ENCODE results near the gene TRIO. TPM values are rescaled to one million over a fixed set of nuclear protein-coding genes. Genes with fewer than 3 reads are reported as not detected.
A peak's percentile ranks its signal among the peaks of the same experiment; 100 is the strongest.

The TRIO gene
- total and polyA plus RNA-seq, 2 experiments from 2014 or later = 18.5 to 78.2 TPM

DNA sequence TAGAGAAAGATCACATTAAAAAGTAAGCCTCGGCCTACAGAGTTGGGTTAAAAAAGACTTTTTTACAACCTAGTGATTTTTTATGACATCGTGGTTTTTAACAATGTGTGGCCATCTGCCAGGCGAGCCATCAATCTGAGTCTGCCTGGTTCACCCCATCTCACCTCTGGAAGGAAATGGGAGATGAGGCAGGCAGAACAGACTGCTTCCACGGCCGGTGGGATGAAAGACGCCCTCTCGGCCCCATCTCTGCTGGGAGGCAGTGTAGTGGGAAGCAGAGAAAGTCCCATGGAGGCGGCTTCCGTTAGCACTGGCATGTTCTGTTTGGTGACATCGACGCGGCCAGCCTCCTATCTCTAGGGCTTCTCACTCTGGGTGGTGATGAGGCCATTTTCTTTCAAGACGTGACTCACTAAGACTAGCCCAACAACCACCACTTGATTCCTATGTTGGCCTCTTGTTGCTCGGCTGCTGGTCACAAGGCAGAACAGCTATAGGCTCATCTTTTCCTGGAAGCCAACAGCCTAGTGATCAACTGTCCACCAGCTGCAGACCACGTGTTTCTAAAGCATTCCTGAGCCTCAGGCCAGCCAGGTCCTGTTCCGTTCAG lies 306.0 kb downstream of the TRIO start:
- Histone ChIP-seq H3K4me1 (ENCODE audit: insufficient read depth) (peaks cover 55% of the 10 kb centered on the region), H3K9me3 (ENCODE audit: low read depth) (no peaks in the 10 kb centered on the region)
- WGBS (ENCODE audit: low lambda C conversion rate, missing lambda C conversion rate) = 65% methylated on average over 16 of the region's 16 CpGs

DNA sequence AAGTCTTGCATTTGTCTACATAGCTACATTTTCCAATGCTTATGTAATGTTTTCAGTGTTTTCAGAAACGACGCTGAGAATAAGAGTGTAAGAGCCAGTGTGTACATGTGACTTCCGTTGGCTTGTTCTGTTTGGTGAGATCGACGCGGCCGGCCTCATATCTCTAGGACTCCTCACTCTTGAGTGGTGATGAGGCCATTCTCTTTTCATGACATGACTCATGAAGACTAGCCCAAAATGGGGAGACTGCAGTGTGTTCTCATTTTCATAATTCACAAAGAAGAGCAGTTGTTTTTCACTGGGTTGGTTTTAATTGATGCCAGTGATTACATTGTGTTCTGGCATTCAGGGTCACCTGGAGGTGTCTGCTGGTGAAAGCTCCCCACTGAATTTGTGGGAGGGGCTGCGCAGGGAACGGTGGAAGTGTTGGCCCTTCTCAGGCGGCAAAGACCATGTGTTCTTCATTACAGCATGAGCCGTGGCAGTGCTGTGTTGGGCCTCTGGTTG lies 306.9 kb downstream of the TRIO start:
- 54% methylated on average over 11 of the region's 11 CpGs for WGBS (ENCODE audit: low lambda C conversion rate, missing lambda C conversion rate)
- H4K20me1 ChIP-seq (ENCODE audit: insufficient read depth, poor library complexity, severe bottlenecking) = no peaks in the 10 kb centered on the region
- DNase-seq (ENCODE audit: low spot score) = peak; percentile 38
- no peaks in the 10 kb centered on the region for H3K36me3 ChIP-seq (replicated peaks; ENCODE audit: insufficient read depth, low read depth)
- peaks cover 30% of the 10 kb centered on the region for H3K79me2 ChIP-seq
- H3K9me2 ChIP-seq (replicated peaks; ENCODE audit: insufficient read depth) = no peaks in the 10 kb centered on the region
- H3K27me3 ChIP-seq = no peaks in the 10 kb centered on the region
- H3K4me1 ChIP-seq (ENCODE audit: insufficient read depth) = peaks cover 55% of the 10 kb centered on the region
- TF ChIP-seq, protein P1, sequence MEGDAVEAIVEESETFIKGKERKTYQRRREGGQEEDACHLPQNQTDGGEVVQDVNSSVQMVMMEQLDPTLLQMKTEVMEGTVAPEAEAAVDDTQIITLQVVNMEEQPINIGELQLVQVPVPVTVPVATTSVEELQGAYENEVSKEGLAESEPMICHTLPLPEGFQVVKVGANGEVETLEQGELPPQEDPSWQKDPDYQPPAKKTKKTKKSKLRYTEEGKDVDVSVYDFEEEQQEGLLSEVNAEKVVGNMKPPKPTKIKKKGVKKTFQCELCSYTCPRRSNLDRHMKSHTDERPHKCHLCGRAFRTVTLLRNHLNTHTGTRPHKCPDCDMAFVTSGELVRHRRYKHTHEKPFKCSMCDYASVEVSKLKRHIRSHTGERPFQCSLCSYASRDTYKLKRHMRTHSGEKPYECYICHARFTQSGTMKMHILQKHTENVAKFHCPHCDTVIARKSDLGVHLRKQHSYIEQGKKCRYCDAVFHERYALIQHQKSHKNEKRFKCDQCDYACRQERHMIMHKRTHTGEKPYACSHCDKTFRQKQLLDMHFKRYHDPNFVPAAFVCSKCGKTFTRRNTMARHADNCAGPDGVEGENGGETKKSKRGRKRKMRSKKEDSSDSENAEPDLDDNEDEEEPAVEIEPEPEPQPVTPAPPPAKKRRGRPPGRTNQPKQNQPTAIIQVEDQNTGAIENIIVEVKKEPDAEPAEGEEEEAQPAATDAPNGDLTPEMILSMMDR (IDR thresholded peaks at IDR 0.05; ENCODE audit: poor library complexity) = no peak
- TF ChIP-seq EZH2phosphoT487 (IDR thresholded peaks at IDR 0.05; ENCODE audit: low read depth, severe bottlenecking, unreplicated experiment) (no peak), EZH2 (IDR thresholded peaks at IDR 0.05; ENCODE audit: borderline replicate concordance) (no peak)
- H3K9me3 ChIP-seq (ENCODE audit: low read depth) = no peaks in the 10 kb centered on the region
- H3K4me3 ChIP-seq = no peak overlapping the region
- H3K27ac ChIP-seq = peak overlapping the region; percentile 61
- no peak overlapping the region for H2AFZ ChIP-seq
- peak overlapping the region; percentile 29 for H3K4me2 ChIP-seq

More for the DNA sequence above, 306.0 kb downstream of the TRIO start:
- H3K36me3 ChIP-seq (replicated peaks; ENCODE audit: insufficient read depth, low read depth) = no peaks in the 10 kb centered on the region
- peak overlapping the region; percentile 61 for H3K27ac ChIP-seq
- no peak overlapping the region for H2AFZ ChIP-seq
- H3K4me2 ChIP-seq = peak overlapping the region; percentile 29
- peaks cover 28% of the 10 kb centered on the region for H3K79me2 ChIP-seq
- DNase-seq (ENCODE audit: low spot score) = peak; percentile 49
- no peak overlapping the region for H3K4me3 ChIP-seq
- H3K9me2 ChIP-seq (replicated peaks; ENCODE audit: insufficient read depth) = no peaks in the 10 kb centered on the region
- no peaks in the 10 kb centered on the region for H3K27me3 ChIP-seq
- H4K20me1 ChIP-seq (ENCODE audit: insufficient read depth, poor library complexity, severe bottlenecking) = no peaks in the 10 kb centered on the region
- TF ChIP-seq EZH2phosphoT487 (IDR thresholded peaks at IDR 0.05; ENCODE audit: low read depth, severe bottlenecking, unreplicated experiment) = no peak
- TF ChIP-seq, protein P1 (IDR thresholded peaks at IDR 0.05; ENCODE audit: poor library complexity) = no peak
- TF ChIP-seq EZH2 (IDR thresholded peaks at IDR 0.05; ENCODE audit: borderline replicate concordance) = no peak

DNA sequence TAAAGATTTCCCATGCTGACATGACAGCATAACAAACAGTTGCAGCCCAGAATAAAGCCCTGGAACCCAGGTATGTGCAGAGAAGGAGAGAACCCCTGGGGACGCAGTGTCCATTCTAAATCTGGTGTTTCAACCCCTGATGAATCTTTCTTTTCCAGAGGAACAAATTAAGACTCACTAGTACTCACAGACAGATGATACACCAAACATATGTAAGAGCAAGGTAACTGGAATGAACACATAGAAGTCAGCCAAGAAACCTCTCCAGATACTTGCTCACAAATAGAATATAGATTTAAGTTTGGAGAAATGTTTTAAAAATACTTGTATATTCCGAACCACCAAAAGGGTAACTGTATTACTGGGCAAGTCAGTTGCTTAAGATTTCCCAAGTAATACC lies 307.6 kb downstream of the TRIO start:
- no peak for DNase-seq (ENCODE audit: low spot score)
- Histone ChIP-seq H3K79me2 (peaks cover 26% of the 10 kb centered on the region), H3K9me2 (replicated peaks; ENCODE audit: insufficient read depth) (no peaks in the 10 kb centered on the region), H2AFZ (no peak overlapping the region), H4K20me1 (ENCODE audit: insufficient read depth, poor library complexity, severe bottlenecking) (no peaks in the 10 kb centered on the region), H3K36me3 (replicated peaks; ENCODE audit: insufficient read depth, low read depth) (no peaks in the 10 kb centered on the region), H3K27ac (peak overlapping the region; percentile 61), H3K4me3 (no peak overlapping the region), H3K9me3 (ENCODE audit: low read depth) (no peaks in the 10 kb centered on the region), H3K4me2 (no peak overlapping the region), H3K4me1 (ENCODE audit: insufficient read depth) (peaks cover 50% of the 10 kb centered on the region), H3K27me3 (no peaks in the 10 kb centered on the region)
- no peak for TF ChIP-seq EZH2phosphoT487 (IDR thresholded peaks at IDR 0.05; ENCODE audit: low read depth, severe bottlenecking, unreplicated experiment)
- TF ChIP-seq, protein P1 (IDR thresholded peaks at IDR 0.05; ENCODE audit: poor library complexity) = no peak
- 92% methylated on average over 2 of the region's 2 CpGs for WGBS (ENCODE audit: low lambda C conversion rate, missing lambda C conversion rate)
